GM18870 (cell line): Measurements from ENCODE around the gene ZBTB37.
"Not testable (repeated sequence)": the region's sequence is repeated elsewhere in the genome, so short reads cannot be mapped to it uniquely, and the experiment has no call there.

ENCODE experiments used
- ATAC-seq: cut with Tn5 transposase; IDR thresholded peaks from one replicate; pipeline ENCODE4 v1.9.1; 2021; ENCODE audit warnings: moderate library complexity; ENCODE audit not compliant: unreplicated experiment

ZBTB37 gene

DNA sequence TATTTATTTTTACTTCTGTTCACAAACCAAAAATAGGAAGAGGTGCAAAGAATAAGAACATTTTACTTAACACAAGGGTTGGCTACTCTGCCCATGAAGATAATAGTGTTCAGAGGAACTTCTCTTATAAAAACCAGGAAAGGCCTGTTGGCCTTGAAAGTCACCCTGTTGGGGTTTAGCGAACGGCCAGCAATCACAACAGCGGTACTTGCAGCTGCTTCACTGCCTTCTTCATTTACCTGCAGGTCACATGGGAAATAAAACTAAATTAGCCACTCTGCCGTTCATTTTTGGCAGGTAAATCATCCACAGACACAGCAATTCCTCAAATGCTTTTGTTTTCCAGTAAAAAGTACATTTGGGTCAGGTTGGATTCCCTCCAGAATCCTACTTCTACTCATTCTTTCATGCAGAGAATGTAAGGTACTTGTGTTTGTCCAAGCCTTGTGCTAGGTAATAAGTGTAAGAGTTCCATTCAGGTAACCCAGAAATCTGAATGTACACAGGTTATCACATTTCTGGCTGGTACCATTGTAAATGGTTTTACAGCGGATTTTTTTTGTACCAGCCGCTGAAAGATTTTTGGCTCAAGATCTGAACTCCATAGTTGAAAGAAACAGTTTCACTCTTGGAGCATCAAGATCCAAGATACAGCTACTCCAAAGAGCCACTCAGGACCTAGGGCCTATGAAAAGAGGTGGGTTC is 35.8 kb downstream of the ZBTB37 start:
- ATAC-seq = no peak

GRCh38 chr1:173913111-173913510 is 44.9 kb downstream of the ZBTB37 start:
- ATAC-seq = no peak

- ATAC-seq = no peak
Measured at GRCh38 chr1:173914366-173914871, 46.2 kb downstream of the ZBTB37 start.

GRCh38 chr1:173915596-173915995 is 47.4 kb downstream of the ZBTB37 start:
- no peak for ATAC-seq

DNA sequence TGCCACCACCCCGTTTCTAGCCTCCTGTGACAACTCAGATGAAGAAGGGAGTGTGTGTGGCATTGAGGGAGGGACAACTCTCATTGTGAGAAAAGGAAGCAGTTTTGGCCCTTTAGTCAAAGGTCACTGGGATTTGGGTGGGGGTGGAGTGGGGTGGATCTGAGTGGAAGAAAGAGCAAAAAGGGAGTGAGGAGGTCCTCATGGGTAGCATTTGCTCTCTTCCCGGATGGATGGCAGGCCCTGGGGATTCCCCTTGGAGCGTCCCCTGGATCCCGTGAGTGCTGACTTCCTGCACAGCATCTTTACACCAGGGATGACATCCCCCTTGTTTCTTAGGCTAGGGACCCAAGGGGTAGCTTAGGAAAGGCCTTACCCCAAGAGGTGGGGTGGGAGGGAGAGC is 48.5 kb downstream of the ZBTB37 start:
- ATAC-seq = no peak

DNA sequence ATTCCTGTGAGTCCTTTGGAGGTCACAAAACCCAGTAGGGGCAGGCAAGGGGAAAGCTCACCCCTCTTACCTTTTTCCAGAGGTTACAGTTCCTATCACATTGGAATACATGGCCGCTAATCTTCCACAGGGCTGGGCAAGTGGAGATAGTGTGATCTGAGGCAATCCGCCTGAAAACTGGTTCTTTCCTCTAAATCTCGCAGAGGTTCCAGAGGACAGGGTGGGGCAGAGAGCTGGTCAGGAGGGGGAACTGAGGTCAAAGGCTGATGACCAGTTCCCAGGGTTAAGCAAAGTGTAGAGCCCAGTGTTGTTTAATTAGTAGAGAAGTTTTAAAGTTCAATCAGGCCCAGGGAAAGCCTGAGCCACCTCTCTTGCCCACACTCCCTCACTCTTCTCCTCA is 49.0 kb downstream of the ZBTB37 start, which contains the start of gene SERPINC1:
SERPINC1 (minus strand) TSS at position 179 of the 400 bp plus-strand sequence; CDS start at position 111, 68 bp downstream.
- ATAC-seq = no peak

- no peak for ATAC-seq
Measured at GRCh38 chr1:173917635-173918493, 49.7 kb downstream of the ZBTB37 start.

DNA sequence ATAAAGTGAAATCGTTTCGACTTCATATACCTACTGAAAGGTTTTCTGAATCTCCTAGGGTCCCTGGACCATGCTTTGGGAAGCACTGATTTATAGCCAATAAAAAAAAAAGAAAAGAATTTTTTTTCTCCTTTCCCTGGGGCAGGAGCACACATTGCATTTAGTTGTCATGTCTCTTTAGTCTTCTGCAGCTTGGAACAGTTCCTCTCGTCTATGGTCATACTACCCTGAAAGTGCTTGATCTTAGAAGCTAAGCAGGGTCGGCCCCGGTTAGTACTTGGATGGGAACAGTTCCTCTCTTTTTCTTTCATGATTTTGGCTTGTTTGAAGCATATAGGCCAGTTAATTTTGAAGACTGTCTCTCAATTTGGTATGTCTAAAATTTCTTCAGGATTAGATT is 52.7 kb downstream of the ZBTB37 start:
- no peak for ATAC-seq

- ATAC-seq = no peak
Measured at GRCh38 chr1:173925306-173926242, 57.4 kb downstream of the ZBTB37 start.

GRCh38 chr1:173930541-173930940 is 62.4 kb downstream of the ZBTB37 start:
- ATAC-seq = not testable (repeated sequence)

DNA sequence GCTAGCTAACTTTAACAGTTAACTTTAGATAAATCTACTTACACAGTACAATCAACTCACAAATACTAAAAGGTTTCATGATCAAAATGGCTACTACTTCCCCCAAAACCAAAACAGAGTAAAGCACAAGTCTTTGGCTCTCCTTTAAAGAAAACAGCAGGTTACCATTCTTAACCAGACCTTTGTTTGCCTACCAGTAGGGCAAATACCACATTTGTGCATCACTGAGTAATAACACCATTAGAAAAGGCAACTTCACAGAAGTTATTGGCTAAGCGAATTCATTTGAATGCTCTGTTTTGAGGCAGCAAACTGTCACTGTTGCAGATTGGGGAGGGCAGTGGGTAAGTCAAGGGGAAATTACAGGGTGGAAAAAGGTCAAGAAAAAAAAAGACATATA is 66.3 kb downstream of the ZBTB37 start:
- ATAC-seq = no peak

- no peak for ATAC-seq
Measured at GRCh38 chr1:173937062-173937461, 68.9 kb downstream of the ZBTB37 start.

DNA sequence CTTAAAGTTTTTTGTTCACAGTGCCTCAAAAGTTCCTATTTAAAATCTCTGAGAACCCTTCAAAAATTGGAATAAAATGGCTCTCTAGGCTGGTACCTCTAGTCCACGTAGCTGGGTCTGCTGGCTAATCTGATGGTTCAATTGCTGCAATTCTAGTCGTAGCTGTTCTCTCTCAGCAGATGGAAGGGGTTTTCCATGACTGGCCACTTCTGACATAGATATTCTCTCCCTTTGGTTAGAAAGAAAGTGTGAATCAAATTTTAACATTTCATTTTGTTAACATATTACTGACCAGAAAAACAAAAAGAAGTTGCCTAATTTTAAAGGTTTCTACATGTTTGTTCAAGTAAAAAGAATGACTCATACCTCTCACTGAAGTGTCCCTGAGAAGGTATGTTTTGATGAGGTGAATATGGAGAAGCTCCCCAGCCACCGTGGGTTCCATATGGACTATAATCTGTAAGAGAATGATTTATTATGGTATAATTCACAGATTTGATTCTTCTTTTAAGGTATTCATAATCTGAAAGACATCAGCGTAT is 78.3 kb downstream of the ZBTB37 start:
- no peak for ATAC-seq

GRCh38 chr1:173948594-173948993 is 80.4 kb downstream of the ZBTB37 start:
- no peak for ATAC-seq
